GM21423 (cell line): Measurements from ENCODE around the gene MPRIP.

Experiments used
- ATAC-seq: cut with Tn5 transposase; IDR thresholded peaks from one replicate; pipeline ENCODE4 v1.9.1; 2021; ENCODE audit warnings: mild to moderate bottlenecking, moderate library complexity; ENCODE audit not compliant: unreplicated experiment

Gene MPRIP

DNA sequence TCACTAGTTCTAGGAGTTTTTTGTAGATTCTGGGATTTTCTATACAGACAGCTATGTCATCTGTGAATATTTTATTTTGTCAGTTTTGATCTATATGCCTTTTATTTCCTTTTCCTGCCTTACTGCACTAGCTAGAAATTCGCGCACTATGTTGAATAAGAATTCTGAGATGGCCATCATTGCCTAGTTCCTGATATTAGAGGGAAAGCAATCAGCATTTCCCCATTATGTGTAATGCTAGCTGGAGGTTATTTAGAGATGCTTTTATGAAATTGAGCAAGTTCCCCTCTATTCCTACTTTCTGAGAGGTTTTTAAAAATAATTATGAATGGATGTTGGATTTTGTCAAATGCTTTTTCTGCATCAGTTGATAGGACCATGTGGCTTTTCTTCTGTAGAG lies 23.8 kb downstream of the MPRIP start:
- ATAC-seq = no peak

- ATAC-seq = no peak
Observed at GRCh38 chr17:17067257-17067656, 25.0 kb downstream of the MPRIP start.

DNA sequence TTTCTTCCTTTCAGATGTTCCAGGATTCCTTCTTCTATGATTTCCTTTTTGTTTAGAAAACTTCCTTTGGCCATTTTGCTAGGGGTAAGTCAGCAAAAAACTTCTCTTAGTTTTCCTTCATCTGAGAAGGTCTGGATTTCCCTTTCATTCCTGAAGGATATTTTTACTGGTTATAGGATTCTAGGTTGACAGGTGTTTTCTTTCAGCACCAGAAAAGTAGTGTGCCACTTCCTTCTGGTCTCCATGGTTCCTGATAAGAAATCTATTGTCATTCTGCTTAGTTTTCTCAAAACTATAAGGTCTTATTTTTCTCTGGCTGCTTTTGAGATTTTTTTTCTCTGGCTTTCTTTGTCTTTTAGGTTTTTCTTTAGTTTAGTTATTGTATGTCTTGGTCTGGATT lies 27.6 kb downstream of the MPRIP start:
- ATAC-seq = no peak

DNA sequence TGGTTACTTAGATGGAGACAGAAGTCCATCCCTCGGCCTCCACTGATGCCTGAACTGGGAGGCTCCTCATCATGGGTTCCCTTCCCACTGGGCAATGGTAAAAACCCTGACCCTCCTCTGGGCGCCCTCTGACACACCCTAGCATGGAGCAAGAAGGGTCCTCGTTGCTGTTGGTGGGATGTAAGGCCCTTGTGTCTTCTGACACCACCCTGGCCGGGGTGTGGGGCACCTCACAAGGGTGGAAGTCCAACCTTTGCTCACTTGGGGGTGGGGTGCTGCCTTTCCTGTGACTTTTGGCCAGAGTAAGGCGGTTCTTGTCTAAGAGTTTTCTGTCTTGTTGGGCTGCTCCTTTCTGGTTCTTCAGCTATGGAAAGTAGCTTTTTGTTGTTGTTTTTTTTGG lies 28.7 kb downstream of the MPRIP start:
- no peak for ATAC-seq

- ATAC-seq = no peak
Observed at GRCh38 chr17:17071531-17072360, 29.5 kb downstream of the MPRIP start.

DNA sequence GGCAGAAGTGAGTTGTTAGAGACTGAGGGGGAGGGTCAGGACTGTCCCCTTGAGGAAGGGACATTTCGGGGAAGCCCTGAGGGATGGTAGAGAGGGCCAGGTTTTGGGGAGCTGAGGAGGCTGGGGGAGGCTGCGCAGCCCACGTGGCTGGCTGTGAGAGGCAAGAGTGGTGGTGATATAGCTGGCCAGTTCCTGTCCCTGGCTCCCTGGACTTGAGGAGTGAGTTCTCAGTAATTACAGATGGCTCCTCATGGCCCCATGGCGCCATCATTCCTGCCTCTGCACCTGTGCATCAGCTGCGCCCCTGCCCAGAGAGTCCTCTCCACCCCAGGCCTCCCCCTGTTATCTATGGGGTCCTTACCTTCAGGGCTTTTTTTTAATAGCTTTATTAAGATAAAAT lies 30.3 kb downstream of the MPRIP start:
- ATAC-seq = no peak

- no peak for ATAC-seq
Observed at GRCh38 chr17:17073030-17073564, 30.8 kb downstream of the MPRIP start.

DNA sequence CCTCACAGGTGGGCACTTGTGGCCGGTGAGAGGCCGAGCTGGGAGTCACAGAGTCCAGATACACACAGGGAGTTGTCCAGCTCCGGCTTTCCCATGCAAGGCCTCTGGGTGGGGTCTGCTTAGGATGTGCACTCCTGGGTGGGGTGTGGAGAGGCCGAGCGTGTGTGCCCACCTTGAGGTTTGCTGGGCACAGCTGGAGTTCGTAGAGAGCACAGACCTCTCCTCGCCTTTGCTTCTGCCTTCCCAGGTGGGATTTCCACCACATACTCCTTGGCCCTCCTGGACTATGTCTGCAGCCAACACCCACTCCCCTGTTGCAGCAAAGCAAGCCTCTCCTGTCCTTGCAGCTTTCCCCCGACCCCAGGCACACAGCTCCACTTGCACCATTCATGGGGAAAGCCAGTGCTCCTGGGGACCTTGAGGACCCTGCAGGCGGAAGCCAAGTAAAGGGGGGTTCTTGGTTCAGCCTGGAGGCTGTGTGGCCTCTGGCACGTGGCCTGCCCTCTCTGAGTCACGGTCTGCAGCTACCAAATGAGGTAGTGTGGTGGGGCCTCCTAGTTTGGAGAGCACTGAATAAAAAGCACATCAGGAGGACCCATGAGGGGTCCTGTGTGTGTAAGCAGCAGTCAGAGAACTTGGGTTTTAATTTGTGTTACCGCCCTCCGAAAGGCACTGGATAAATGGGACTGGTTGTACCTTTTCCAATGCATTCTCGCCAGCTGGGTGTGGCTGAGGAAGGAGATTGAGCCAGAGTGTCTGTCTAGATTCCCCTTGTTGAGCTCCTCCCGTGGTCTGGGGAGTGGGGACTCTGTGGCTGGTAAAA lies 31.5 kb downstream of the MPRIP start:
- no peak for ATAC-seq

GRCh38 chr17:17075125-17075781 lies 33.0 kb downstream of the MPRIP start:
- no peak for ATAC-seq

- no peak for ATAC-seq
Observed at GRCh38 chr17:17076066-17076465, 33.8 kb downstream of the MPRIP start.

GRCh38 chr17:17077101-17077500 lies 34.8 kb downstream of the MPRIP start:
- no peak for ATAC-seq

DNA sequence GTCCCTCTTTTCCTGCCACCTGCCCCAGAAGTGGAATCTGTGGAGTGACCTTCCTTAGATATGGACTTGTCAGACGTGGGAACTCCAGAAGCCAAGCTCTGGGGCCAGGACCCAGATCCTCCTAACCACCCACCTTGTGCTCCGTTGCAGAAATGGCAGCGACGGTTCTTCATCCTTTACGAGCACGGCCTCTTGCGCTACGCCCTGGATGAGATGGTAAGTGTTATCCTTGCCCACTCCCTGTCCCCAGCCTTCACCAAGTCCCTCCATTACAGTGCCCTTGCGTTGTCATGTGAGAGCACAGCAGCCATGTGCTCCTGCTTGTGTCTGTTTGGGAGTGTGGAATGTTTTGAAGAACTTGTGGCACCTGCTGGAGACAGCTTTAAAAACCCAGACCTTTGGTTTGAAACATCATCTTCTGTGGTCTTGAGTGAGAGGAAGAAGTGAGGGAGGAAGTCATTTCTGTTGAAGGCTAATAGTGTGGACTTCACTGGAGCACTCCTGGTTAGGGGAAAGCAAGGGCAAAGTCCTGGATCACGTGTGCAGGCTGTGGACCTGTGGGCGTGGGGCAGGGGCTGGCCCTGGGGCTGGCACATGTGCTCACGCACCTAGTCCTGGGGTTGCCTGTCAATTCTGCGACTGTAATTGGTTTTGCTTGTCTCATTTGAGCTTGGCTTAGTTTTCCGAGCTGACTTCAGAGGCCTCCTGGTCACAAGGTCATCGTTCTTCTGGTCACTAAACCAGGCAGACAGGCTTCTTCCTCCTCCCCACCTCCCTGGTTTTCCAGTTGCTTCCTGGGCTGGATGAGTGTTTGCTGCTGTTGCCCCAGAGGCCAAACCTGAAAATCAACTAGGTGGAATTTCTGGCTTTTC lies 35.8 kb downstream of the MPRIP start:
- ATAC-seq = no peak

DNA sequence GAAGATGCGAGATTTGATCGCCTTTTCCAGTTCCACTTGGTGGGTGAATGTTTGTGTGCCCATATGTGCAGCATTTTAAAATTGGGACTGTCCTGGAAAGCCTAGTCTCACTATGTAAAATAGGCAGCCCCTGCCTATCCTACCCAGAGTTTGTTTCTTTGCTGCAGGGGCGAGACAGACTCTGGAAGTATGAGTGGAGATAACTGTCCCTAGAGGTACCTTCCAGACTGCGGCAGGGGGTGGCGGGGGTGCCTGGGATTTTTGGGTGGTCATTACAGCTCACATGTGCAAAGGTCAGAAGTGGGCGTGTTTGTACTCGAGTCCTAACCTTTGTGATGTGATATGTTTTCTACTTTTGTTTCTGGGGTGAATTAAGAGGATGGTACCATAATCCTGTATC lies 36.6 kb downstream of the MPRIP start:
- no peak for ATAC-seq

- ATAC-seq = no peak
Observed at GRCh38 chr17:17079336-17079735, 37.1 kb downstream of the MPRIP start.

DNA sequence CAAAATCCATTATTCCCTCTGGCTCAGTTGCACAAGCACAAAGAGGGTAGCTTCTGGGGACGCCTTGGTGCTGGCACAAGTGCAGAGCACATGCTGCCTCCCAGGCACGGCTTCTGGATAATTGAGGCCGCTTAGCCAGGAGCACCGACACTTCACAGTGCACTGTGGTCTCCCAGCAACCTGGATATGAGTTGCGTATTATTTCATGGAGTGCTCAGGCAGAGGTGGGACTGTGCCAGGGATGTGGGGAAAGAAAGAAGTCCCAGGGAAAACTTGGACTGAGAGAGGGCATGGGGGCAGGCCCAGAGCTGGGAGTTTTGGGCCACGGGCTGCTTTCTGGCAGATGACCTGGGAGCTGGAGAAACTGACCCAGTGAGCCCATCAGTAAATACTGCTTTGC lies 37.5 kb downstream of the MPRIP start:
- no peak for ATAC-seq

GRCh38 chr17:17080181-17080631 lies 37.9 kb downstream of the MPRIP start:
- no peak for ATAC-seq

- no peak for ATAC-seq
Observed at GRCh38 chr17:17080781-17081180, 38.5 kb downstream of the MPRIP start.

- no peak for ATAC-seq
Observed at GRCh38 chr17:17081304-17081940, 39.2 kb downstream of the MPRIP start.

DNA sequence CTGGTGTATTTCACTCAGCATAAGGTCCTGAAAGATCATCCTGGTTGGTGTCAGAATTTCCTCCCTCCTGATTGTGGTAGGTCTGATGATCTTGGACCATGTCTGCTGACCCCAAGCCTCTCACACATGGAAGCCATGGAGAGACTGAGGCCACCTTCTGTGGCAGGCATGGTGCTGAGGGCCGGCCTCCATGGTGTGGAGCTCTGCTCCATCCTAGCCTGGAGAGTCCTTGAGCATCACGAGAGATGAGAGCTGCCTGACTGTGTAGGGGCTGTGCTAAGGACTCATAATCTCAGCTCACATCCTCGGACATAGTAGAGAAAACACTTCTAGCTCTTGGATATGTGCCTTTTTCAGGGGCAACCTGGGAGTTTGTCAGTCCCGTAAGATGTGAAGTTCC lies 40.6 kb downstream of the MPRIP start:
- no peak for ATAC-seq

- no peak for ATAC-seq
Observed at GRCh38 chr17:17084317-17084835, 42.1 kb downstream of the MPRIP start.
